SKM-1 treated with dmso at 0.1 percent for 144 hours (cell line): Measurements from ENCODE around the gene CLIP2.
"Not testable (repeated sequence)": the region's sequence is repeated elsewhere in the genome, so short reads cannot be mapped to it uniquely, and the experiment has no call there.

Experiments
- DNase-seq: peaks from one replicate; lab custom pipeline; 2025; ENCODE audit not compliant: unreplicated experiment; lab: John Stamatoyannopoulos, UW

CLIP2 gene

GRCh38 chr7:74297516-74298233 is 8.5 kb downstream of the CLIP2 start:
- no peak for DNase-seq

DNA sequence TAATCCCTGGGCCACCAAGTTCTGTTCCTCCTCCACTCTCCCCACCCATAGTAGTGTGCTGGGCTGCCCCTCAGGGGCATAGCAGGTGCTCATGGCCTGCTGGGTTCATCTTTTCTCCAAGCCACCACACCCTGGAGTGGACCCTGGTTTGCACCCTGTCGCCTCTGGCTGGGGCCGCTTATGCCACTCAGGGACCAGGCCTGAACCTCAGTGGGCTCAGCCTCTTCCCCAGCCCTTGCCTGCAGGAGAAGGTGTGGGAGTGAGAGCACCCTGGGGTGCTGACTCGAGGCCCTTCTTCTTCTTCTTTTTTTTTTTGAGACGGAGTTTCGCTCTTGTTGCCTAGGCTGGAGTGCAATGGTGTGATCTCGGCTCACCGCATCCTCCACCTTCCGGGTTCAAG is 10.2 kb downstream of the CLIP2 start:
- DNase-seq = no peak

DNA sequence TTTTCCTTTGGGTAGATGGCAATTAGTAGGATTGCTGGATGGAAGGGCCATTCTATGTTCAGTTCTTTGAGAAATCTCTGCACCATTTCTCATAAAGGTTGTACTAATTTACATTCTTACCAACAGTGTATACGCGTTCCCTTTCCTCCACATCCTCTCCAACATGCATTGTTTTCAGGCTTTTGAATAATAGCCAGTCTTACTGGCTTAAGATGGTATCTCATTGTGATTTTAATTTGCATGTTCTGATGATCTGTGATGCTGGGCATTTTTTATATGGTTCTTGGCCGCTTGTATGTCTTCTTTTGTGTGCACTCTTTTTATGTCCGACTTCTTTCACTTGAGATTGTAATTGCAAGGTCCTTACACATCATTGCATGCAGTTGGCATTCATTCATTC is 11.7 kb downstream of the CLIP2 start:
- no peak for DNase-seq

- no peak for DNase-seq
Measured at GRCh38 chr7:74302745-74303221, 13.6 kb downstream of the CLIP2 start.

DNA sequence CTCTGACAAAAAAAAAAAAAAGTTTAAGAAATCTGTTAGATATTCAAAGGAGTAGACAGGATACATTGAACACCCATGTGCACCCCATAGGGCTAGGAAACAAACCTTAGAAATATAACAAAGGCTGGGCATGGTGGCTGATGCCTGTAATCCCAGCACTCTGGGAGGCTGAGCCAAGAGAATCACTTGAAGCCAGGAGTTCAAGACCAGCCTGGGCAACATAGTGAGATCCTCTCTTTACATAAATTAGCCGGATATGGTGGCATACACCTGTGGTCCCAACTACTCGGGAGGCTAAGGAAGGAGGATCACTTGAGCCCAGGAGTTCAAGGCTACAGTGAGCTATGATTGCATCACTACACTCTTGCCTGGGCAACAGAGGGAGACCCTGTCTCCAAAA is 15.3 kb downstream of the CLIP2 start:
- DNase-seq = no peak

DNA sequence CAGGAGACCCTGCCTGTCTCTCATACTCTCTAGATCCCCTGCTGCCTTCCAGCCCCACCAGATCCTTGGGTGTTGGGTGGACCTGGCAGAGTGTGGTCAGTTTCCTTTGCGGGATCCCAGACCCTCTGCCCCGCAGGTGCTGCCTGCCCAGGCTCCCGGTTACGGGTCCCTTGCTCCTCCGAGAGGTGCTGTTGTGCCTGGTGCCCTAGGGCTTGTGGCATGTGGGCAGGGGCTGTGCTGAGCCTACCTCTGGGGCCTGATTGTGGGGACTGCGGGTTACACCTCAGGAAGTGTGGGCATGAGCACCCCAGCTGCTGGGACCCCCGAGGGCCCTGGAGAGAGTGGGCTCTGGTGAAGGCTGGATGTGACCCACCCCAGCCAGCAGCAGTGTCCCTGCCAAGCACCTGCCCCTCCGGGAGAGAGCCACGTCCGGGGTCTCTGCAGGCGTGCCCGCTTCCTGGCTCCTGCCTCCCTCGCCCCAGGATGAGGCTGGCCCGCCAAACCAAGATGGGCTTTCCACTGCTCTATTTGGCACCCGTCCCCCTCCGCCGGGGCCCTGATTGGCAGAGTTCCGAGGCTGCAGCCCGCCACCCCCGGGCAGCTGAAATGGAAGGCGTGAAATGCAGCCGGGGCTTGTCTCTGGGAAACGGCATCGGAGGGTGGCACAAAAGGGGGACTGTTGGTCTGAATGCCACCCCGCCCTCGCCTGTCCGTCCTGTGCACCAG is 17.0 kb downstream of the CLIP2 start:
- DNase-seq = no peak

DNA sequence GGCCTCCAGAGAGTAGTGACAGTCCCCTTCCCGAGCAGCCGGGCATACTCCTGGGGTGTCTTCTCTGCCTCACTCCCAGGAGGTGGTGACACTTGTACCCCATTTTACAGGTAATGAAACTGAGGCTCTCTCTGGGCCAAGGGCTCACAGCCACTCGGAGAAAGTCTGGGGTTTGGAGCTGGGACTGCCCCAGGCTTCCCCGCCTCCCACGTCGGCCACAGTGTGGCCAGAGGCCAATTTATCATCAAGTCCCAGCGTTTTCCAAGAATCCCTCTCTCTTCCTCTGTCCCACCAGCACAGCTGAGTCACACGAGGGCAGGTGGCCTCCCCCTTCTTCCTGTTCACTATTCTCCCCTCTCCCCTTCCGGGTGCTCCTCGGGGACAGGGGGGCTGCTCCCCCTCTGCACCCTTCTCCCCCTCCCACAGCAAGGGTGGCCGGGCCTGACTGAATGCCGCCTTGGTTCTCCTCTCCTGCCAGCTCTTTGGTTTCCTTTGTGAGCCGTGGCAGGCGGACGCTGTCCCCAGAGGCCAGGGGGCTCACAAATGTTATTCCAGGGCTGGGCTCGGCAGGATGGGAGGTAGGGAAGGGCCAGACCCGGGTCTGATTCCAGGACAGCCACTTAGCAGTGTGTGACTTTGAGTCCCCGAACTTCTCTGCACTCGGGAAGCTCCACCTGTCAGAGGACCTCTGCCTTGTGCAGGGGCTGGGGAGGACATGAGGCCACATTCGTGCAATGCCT is 17.7 kb downstream of the CLIP2 start:
- DNase-seq = no peak

DNA sequence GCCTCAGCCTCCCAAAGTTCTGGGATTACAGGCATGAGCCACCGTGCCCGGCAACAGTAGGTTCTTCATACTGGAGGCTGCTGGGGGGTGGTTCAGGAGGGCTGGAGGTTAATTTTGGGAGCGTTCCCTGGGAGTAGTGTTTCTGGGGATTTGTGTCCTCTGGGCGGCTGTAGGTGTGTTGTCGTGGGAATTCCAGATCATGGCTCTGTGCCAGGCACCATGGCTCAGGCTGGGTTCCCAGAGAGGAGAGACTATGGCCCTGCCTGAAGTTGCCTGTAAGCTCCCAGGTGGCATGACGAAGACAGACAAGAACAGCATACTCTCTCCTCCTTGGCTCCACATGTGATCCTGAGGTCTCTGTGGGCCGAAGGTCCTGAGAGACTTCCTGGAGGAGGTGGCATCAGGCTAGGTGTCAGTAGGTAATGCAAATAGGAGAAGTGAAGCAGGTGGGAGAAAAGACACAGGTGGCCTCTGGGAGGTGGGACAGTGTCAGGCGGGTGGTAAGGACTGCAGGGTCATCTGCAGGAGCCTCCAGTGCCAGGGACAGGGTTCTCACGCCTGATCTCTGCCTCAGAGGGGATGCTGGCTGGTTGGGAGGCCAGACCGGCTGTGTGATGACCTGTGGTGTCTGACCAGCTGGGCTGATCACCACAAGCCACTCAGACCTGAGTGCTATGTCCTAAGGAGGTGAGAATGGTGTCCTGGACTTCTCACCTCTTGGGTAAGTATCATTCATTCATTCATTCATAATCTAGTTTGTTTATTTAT is 18.7 kb downstream of the CLIP2 start:
- no peak for DNase-seq

- no peak for DNase-seq
Measured at GRCh38 chr7:74309181-74309580, 20.0 kb downstream of the CLIP2 start.

- DNase-seq = no peak
Measured at GRCh38 chr7:74311305-74311744, 22.1 kb downstream of the CLIP2 start.

DNA sequence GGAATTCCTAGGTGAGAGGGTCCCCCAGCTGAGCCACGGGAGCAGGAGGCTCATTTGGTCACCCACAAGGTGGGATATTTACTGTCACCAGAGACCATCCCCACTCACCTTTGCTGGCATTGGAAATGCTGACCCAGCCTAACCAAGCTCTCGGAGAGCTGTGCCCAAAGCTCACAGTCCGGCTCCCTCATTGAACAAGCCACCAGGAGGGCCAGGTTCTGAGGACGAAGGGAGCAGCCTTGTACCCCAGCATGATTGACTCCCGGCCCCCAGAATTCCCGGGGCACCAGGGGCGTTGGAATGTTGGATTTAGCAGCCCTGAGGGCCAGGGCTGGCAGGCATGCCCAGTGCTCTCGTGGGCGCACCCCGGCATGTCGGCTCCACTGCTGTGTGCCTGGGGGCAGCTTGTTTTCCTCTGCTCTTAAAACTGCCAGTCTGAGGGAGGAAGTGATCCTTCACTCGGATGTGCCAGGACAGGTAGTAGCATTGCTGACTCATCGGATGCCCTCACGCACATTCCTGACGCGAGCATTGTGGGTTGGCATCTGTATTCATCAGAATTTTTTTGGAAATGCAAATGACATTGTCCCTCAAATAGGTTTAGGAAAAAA is 23.3 kb downstream of the CLIP2 start:
- no peak for DNase-seq

- not testable (repeated sequence) for DNase-seq
Measured at GRCh38 chr7:74315891-74316290, 26.7 kb downstream of the CLIP2 start.

DNA sequence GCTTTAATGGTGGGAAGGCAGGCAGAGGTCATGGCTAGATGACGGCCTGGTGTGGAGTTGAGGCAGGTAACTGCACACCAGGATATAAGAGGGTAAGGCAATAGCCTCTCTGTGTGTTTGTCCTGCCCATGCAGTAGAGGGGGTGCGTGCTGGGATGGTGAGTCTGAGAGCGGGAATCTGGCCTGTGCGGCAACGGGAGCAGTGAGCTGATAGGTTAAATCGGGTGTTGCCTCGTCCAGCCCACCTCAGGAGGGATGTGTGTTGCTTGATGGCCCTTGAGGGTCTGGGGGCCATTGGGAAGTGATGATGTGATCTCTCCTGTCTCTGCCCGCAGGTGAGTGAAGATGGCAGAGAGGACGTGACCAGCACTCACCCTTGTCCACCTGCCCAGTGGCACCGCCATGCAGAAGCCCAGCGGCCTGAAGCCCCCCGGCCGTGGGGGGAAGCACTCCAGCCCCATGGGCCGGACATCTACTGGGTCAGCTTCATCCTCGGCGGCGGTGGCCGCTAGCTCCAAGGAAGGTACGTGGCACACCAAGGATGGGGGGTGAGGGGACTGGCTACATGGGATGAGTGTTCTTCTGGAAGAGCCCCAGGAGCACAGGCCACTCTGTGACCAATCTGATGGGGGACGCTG is 28.1 kb downstream of the CLIP2 start:
- DNase-seq = no peak

- DNase-seq = no peak
Measured at GRCh38 chr7:74318043-74318442, 28.8 kb downstream of the CLIP2 start.

DNA sequence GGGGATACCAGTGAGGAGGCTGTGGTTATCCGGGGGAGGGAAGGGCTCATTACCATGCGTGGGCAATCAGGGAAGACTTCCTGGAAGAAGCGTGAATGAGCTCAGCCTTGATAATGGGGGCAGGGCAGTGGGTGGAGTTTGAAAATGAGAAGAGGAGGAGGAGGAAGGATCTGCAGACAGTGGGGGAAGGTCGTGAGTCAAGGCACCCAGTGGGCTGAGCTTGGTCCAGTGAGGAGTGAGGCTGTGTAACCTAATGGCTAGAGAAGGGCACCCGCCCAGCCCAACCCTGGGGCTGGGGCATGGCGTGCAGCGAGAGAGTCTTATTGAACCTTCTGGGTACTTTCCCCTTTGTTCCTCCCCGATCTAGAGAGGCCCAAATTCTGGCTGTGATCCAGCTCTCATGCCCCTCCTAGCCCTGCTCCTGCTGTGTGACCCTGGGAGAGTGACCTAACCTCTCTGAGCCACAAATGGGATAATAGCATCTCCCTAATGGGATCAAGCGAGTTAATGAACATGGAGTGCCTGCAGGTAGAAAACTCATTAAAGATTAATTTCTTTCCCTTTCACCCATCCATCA is 31.5 kb downstream of the CLIP2 start:
- DNase-seq = no peak

DNA sequence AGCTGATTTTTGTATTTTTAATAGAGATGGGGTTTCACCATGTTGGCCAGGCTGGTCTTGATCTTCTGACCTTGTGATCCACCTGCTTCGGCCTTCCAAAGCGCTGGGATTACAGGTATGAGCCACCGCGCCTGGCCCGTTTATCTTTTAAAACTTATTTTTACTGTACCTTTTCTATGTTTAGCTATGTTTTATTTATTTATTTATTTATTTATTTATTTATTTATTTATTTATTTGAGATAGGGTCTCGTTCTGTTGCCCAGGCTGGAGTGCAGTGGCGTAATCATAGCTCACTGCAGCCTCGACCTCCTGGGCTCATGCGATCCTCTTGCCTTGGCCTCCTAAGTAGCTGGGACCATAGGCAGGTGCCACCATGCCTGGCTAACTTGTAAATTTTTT is 33.7 kb downstream of the CLIP2 start:
- not testable (repeated sequence) for DNase-seq

DNA sequence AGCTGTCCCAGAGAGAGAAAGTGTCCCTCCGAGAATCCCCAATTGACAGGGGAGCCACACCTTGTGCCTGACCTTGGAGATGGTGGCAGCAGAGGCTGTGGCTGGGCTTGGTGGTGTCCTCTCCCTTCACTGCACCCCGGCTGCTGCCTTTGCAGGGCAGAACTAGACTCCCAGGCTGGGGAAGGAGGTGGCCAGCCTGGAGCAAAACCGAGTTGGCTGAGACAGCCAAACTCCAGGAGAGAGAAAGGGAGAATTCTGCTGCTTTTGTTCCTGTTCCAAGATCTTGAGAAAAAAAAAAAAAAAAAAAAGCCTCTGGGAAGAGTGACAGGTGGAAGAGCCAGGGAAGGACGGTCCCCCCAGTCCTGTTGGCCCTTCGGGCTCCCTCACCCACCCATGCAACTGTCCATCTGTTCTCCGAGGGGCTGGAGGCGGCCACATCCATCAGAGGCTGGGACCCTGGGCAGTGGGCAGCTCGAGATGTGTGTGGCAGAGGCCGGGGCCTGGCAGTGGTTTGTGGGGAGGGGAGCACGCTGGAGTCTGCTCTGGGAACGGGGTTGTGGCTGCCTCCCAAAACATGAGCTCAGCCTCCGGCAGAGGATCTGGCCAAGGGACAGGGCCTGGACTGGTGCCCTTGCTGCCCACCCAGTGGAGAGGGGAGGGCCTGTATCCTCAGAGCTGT is 35.5 kb downstream of the CLIP2 start:
- no peak for DNase-seq

- no peak for DNase-seq
Measured at GRCh38 chr7:74325210-74325565, 36.0 kb downstream of the CLIP2 start.

GRCh38 chr7:74329225-74329624 is 40.0 kb downstream of the CLIP2 start:
- no peak for DNase-seq
